Stomach (tissue), 9 donors: ENCODE measurements around the gene CCDC38. TPM values are rescaled to one million over a fixed set of nuclear protein-coding genes. Genes with fewer than 3 reads are reported as not detected.

Source experiments
- DNase-seq, 2 donors: peaks; one replicate each; pipeline versions ENCODE4 v3.0.0 to v3.0.0-alpha.2; 2013 to 2019
- H3K27ac ChIP-seq, 5 donors: fragments of 200-600 bp in 4 of 5; sonication (generic) in 4 of 5; one replicate each; pipeline ENCODE4 v1.5.1; 2013 to 2019; ENCODE audit warnings: mild to moderate bottlenecking in 1 of 5, moderate library complexity in 1 of 5
- H3K27me3 ChIP-seq, 3 donors: fragments of 200-600 bp; sonication (generic); one replicate each; pipeline ENCODE4 v1.5.1; 2017 to 2019; ENCODE audit warnings: mixed run types in 1 of 3
- H3K36me3 ChIP-seq, 4 donors: fragments of 200-600 bp; sonication (generic); 1 replicate in 3 of 4; 2 replicates in 1 of 4; pipeline ENCODE4 v1.5.1; 2016 to 2019
- H3K4me1 ChIP-seq, 4 donors: fragments of 200-600 bp; sonication (generic); one replicate each; pipeline ENCODE4 v1.5.1; 2016 to 2019
- H3K4me3 ChIP-seq, 4 donors: fragments of 200-600 bp; sonication (generic) in 3 of 4; one replicate each; pipeline ENCODE4 v1.5.1; 2016 to 2019; ENCODE audit warnings: mild to moderate bottlenecking in 1 of 4
- H3K9me3 ChIP-seq, 4 donors: fragments of 200-600 bp; sonication (generic); one replicate each; pipeline ENCODE4 v1.5.1; 2016 to 2019
- EP300 ChIP-seq: sonication (generic); formaldehyde crosslinking; IDR thresholded peaks from one replicate; pipeline ENCODE4 v1.6.1; 2017; ENCODE audit warnings: antibody characterized with exemption
- POLR2A ChIP-seq, 4 donors: fragments of 450-650 bp; IDR thresholded peaks; one replicate each; pipeline ENCODE4 v1.6.1; 2016; ENCODE audit warnings: antibody characterized with exemption in 4 of 4, control low read depth in 2 of 4, mild to moderate bottlenecking in 1 of 4, moderate library complexity in 1 of 4
- POLR2AphosphoS5 ChIP-seq, 3 donors: sonication (generic); formaldehyde crosslinking; IDR thresholded peaks; one replicate each; pipeline ENCODE4 v1.6.1; 2016; ENCODE audit warnings: antibody characterized with exemption in 3 of 3
- WGBS, 5 donors: extraction: QIAGEN DNeasy Blood & Tissue Kit in 3 of 5; methylation state at CpG; one replicate each; pipeline versions ENCODE4 v1.1.5 to v1.1.7; 2013 to 2018; 5-methylcytosine and 5-hydroxymethylcytosine counted together
- intact Hi-C: fragments of 100-400 bp; cut with DNase I; formaldehyde crosslinking; loops from one replicate; pipeline ENCODE4 v1.15.1; 2023; ENCODE audit warnings: low total_unique reads
- polyA plus RNA-seq, 3 donors: library from polyadenylated mRNA; stranded (reverse); fragments of 200-250 nt; gene quantifications; one replicate each; pipeline ENCODE4 v1.2.3, GENCODE V29; 2013
- total RNA-seq, 5 donors: library from RNA; depleted of rRNA; stranded (reverse); fragments of >200 nt; gene quantifications; one replicate each; pipeline versions ENCODE4 v1.1.0 to v1.2.3, GENCODE V29; 2014 to 2016
- TF ChIP-seq, protein P1 (sequence below), 7 experiments: fragments of 450-650 bp in 4 of 7; fragments of 200-600 bp in 3 of 7; sonication (generic) in 3 of 7; IDR thresholded peaks; one replicate each; pipeline ENCODE4 v1.5.1; 2016 to 2019; ENCODE audit warnings: antibody characterized with exemption in 7 of 7, control low read depth in 2 of 7, mild to moderate bottlenecking in 1 of 7
- donor health status: healthy with polysubstance abuse.
- donor health status: Bipolar disorder and iron deficiency.
- donor health status: healthy.

Gene CCDC38
- total and polyA plus RNA-seq, 8 donors = not detected

- DNase-seq = no peak
- H3K4me1 ChIP-seq = peaks cover 17 to 41% (median 29%) of the 10 kb centered on the region in 4 donors
- no peak overlapping the region for H3K4me3 ChIP-seq
- TF ChIP-seq POLR2AphosphoS5 (IDR thresholded peaks at IDR 0.05) (no peak), EP300 (no peak), POLR2A (IDR thresholded peaks at IDR 0.05) (no peak)
- TF ChIP-seq, protein P1, sequence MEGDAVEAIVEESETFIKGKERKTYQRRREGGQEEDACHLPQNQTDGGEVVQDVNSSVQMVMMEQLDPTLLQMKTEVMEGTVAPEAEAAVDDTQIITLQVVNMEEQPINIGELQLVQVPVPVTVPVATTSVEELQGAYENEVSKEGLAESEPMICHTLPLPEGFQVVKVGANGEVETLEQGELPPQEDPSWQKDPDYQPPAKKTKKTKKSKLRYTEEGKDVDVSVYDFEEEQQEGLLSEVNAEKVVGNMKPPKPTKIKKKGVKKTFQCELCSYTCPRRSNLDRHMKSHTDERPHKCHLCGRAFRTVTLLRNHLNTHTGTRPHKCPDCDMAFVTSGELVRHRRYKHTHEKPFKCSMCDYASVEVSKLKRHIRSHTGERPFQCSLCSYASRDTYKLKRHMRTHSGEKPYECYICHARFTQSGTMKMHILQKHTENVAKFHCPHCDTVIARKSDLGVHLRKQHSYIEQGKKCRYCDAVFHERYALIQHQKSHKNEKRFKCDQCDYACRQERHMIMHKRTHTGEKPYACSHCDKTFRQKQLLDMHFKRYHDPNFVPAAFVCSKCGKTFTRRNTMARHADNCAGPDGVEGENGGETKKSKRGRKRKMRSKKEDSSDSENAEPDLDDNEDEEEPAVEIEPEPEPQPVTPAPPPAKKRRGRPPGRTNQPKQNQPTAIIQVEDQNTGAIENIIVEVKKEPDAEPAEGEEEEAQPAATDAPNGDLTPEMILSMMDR (IDR thresholded peaks at IDR 0.05) = no peak
- no peaks in the 10 kb centered on the region for H3K27me3 ChIP-seq
- no peaks in the 10 kb centered on the region for H3K9me3 ChIP-seq
- H3K36me3 ChIP-seq = peaks cover 14 to 59% (median 54%) of the 10 kb centered on the region in 4 donors
- intact Hi-C loops = no loop called here
- no peak overlapping the region for H3K27ac ChIP-seq
- 97 to 98% (median 98%) methylated on average over 3 of the region's 3 CpGs for WGBS, 5 donors
Observed at GRCh38 chr12:95862038-95862437, 80.4 kb downstream of the CCDC38 start.

DNA sequence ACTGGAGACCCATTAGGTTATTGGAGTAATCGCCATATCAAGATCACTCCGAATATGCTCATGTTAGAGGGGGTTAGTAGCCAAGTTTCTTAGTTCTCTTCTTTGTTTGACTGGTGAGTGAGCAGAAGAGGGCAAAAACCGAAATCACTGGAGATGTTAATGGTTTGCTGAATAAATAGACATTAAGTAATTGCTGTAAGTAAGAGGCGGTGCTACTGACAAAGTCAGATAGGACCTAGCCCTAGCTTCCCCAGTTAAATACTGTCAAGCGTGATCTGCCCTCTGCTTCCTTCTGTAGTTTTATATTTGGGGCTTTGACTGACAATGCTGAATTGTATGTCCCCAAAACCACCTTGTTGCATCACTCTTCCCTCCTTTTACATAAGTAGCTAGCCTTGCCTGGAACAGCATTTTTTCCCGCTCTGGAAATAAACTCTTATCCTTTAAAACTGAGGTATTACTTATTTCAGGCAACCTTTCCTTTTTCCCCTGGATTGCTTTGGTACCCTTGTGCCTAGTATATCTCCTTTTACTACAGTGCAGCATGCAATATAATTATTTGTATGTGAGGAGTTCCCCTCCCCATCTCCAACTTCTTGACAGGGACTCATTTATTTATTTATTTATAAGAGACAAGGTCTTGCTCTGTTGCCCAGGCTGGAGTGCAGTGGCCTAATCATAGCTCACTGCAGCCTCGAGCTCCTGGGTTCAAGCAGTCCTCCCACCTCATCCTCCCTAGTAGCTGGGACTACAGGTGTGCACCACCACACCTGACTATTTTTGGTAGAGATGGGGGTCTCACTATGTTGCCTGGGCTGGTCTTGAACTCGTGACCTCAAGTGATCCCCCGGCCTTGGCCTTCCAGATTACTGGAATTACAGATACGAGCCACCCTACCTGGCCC is 82.2 kb downstream of the CCDC38 start:
- Histone ChIP-seq H3K4me3 (peak overlapping the region; percentile 71 to 95 (median 72)), H3K4me1 (peaks cover 17 to 41% (median 29%) of the 10 kb centered on the region in 4 donors), H3K27me3 (no peaks in the 10 kb centered on the region), H3K36me3 (peaks cover 14 to 41% (median 39%) of the 10 kb centered on the region in 4 donors), H3K9me3 (no peaks in the 10 kb centered on the region), H3K27ac (no peak overlapping the region)
- intact Hi-C loops = no loop called here
- TF ChIP-seq, protein P1 (IDR thresholded peaks at IDR 0.05) = no peak
- TF ChIP-seq EP300 (no peak), POLR2A (IDR thresholded peaks at IDR 0.05) (no peak)
- no peak for DNase-seq
- 54 to 64% (median 60%) methylated on average over 10 of the region's 10 CpGs for WGBS, 5 donors

DNA sequence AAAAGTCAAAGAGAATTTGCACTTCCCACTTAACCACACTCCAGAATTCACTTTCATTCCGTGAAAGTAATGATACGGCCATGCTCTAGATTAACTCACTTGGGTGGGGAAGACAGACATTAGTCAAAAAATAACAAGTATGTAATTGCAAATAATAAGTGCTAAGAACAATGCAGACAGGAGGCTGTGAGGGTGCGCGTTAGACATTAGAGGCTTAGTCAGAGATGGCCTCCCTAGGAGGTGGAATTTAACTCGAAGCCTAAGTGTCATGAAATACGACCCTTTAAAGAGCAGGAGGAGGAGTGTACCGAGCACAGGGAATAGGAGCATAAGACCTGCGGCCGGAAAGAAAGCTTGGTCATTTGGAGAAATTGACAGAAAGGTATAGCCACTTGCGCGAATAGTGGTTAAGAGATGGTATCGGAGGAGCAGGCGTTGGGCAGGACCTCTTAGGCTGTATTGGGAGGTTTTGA is 83.0 kb downstream of the CCDC38 start:
- peaks cover 17 to 39% (median 29%) of the 10 kb centered on the region in 4 donors for H3K4me1 ChIP-seq
- no peaks in the 10 kb centered on the region for H3K27me3 ChIP-seq
- TF ChIP-seq, protein P1 (IDR thresholded peaks at IDR 0.05) = no peak
- no peak for TF ChIP-seq EP300
- no peak for TF ChIP-seq POLR2A (IDR thresholded peaks at IDR 0.05)
- TF ChIP-seq POLR2AphosphoS5 (IDR thresholded peaks at IDR 0.05) = no peak
- no peaks in the 10 kb centered on the region for H3K9me3 ChIP-seq
- peak in 1 of 2 donors; percentile 30 for DNase-seq
- intact Hi-C loops = no loop called here
- peaks cover 14 to 33% (median 32%) of the 10 kb centered on the region in 4 donors for H3K36me3 ChIP-seq
- H3K4me3 ChIP-seq = peak overlapping the region; percentile 71 to 95 (median 72)
- 1% methylated on average over 13 of the region's 13 CpGs for WGBS, 5 donors
- peak overlapping the region; percentile 76 to 92 (median 88) for H3K27ac ChIP-seq

DNA sequence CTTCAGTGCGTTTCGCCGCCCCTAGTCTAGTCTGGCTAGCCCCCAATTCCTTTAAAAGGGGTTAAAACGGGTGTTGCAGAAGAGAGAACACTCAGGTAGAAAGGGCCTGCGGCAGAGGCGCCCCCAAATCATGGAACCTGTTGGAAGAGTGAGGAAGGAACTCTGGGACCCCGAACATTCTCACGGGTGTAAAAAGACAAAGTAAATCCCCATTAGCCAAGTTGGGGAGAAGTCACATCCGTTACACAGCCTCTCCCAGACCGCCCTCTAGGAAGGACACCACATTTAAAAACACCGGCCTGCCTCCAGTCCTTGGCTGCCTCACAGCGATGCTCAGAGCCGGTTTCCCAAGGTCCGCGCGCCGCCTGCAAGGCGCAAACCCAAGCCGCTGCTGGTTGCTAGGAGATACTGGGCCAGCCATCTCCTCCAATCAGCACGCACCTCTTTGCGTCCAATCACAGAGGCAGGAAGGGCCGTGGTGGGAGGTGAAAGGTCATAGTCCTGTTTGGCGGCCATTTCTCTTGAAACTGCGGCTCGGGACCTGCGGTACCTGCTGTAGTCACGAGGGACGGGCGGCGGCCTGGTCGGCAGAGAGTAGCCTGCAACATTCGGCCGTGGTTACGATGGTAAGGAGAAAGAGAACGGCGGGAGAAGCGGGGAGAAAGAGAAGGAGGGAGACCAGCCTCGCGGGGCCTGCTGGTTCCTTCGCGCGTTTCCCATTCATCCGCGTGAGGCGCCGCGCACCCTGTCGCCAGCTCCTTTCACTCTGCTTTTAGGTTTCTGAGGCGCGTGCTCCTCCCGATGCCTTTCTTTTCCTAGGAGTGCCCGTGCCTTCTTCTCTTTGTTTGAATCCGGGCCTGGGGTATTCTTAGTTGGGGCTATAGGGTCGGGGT is 83.7 kb downstream of the CCDC38 start, which contains the start of gene SNRPF:
Gene SNRPF (plus strand): TSS at position 502 of the 893 bp plus-strand sequence. CDS start 122 bp downstream, at position 624.
- Histone ChIP-seq H3K4me3 (peak within 1 kb of the TSS; percentile 71 to 95 (median 72)), H3K27ac (peak within 1 kb of the TSS; percentile 76 to 92 (median 88)), H3K27me3 (no peaks in the 10 kb centered on the region), H3K9me3 (no peaks in the 10 kb centered on the region), H3K36me3 (peaks cover 14 to 27% (median 27%) of the 10 kb centered on the region in 4 donors), H3K4me1 (peaks cover 17 to 37% (median 29%) of the 10 kb centered on the region in 4 donors)
- 1 to 2% (median 1%) methylated on average over 54 of the region's 54 CpGs for WGBS, 5 donors
- TF ChIP-seq, protein P1 (IDR thresholded peaks at IDR 0.05) = peak in 1 of 7 experiments; percentile 36
- TF ChIP-seq POLR2A (IDR thresholded peaks at IDR 0.05) = no peak
- peak; percentile 31 to 90 (median 58) for TF ChIP-seq POLR2AphosphoS5 (IDR thresholded peaks at IDR 0.05)
- TF ChIP-seq EP300 = no peak
- DNase-seq = peak; percentile 96 to 99
- intact Hi-C loops = no loop called here
